Uterus (tissue), 4 donors: ENCODE data around the gene FCN3. TPM values are rescaled to one million over a fixed set of nuclear protein-coding genes. Genes with fewer than 3 reads are reported as not detected.

ENCODE experiments used
- DNase-seq, 2 donors: peaks; one replicate each; pipeline ENCODE4 v3.0.0-alpha.2; 2019 to 2020
- H3K27ac ChIP-seq, 2 donors: fragments of 200-600 bp; sonication (generic); 1 replicate in 1 of 2; 2 replicates in 1 of 2; pipeline ENCODE4 v1.5.1; 2016 to 2018
- H3K27me3 ChIP-seq, 2 donors: fragments of 200-600 bp; sonication (generic); one replicate each; pipeline ENCODE4 v1.5.1; 2018 to 2019; ENCODE audit warnings: control low read depth in 1 of 2
- H3K36me3 ChIP-seq, 2 donors: fragments of 200-600 bp; sonication (generic); one replicate each; pipeline ENCODE4 v1.5.1; 2019; ENCODE audit warnings: control low read depth in 1 of 2
- H3K4me1 ChIP-seq, 2 donors: fragments of 200-600 bp; sonication (generic); one replicate each; pipeline ENCODE4 v1.5.1; 2018 to 2019; ENCODE audit warnings: control low read depth in 1 of 2
- H3K4me3 ChIP-seq, 2 donors: fragments of 200-600 bp; sonication (generic); 1 replicate in 1 of 2; 2 replicates in 1 of 2; pipeline ENCODE4 v1.5.1; 2018 to 2019; ENCODE audit warnings: mild to moderate bottlenecking in 1 of 2
- H3K9me3 ChIP-seq, 2 donors: fragments of 200-600 bp; sonication (generic); one replicate each; pipeline ENCODE4 v1.5.1; 2019; ENCODE audit warnings: control low read depth in 1 of 2
- POLR2A ChIP-seq, 2 donors: fragments of 450-650 bp; IDR thresholded peaks; one replicate each; pipeline ENCODE4 v1.6.1; 2016; ENCODE audit warnings: antibody characterized with exemption in 2 of 2, mild to moderate bottlenecking in 1 of 2, moderate library complexity in 1 of 2
- intact Hi-C: fragments of 100-400 bp; cut with DNase I; formaldehyde crosslinking; loops from one replicate; pipeline ENCODE4 v1.15.1; 2023; ENCODE audit warnings: low total_unique reads
- total RNA-seq, 4 donors: library from RNA; depleted of rRNA in 3 of 4; stranded (reverse); fragments of >200 nt in 3 of 4; gene quantifications; one replicate each; pipeline versions ENCODE4 v1.1.0 to v1.2.4, GENCODE V29; 2014 to 2023
- TF ChIP-seq, protein P1 (sequence below), 4 experiments: fragments of 200-600 bp in 2 of 4; fragments of 450-650 bp in 2 of 4; sonication (generic) in 2 of 4; IDR thresholded peaks; one replicate each; pipeline ENCODE4 v1.5.1; 2016 to 2019; ENCODE audit warnings: antibody characterized with exemption in 4 of 4, mild to moderate bottlenecking in 2 of 4, moderate library complexity in 1 of 4
- donor health status: DM: yes; HTN: yes; CAD: no.

The FCN3 gene
- total RNA-seq, 4 donors from 2014 or later, result 2.1 to 4.7 (median 2.4) TPM; not detected in 1

GRCh38 chr1:27380224-27380623 lies 5.6 kb upstream of the FCN3 start:
- Histone ChIP-seq H3K9me3 (no peaks in the 10 kb centered on the region), H3K4me1 (no peaks in the 10 kb centered on the region), H3K4me3 (no peak overlapping the region), H3K27me3 (no peaks in the 10 kb centered on the region), H3K36me3 (no peaks in the 10 kb centered on the region), H3K27ac (no peak overlapping the region)
- no peak for TF ChIP-seq POLR2A (IDR thresholded peaks at IDR 0.05)
- TF ChIP-seq, protein P1, sequence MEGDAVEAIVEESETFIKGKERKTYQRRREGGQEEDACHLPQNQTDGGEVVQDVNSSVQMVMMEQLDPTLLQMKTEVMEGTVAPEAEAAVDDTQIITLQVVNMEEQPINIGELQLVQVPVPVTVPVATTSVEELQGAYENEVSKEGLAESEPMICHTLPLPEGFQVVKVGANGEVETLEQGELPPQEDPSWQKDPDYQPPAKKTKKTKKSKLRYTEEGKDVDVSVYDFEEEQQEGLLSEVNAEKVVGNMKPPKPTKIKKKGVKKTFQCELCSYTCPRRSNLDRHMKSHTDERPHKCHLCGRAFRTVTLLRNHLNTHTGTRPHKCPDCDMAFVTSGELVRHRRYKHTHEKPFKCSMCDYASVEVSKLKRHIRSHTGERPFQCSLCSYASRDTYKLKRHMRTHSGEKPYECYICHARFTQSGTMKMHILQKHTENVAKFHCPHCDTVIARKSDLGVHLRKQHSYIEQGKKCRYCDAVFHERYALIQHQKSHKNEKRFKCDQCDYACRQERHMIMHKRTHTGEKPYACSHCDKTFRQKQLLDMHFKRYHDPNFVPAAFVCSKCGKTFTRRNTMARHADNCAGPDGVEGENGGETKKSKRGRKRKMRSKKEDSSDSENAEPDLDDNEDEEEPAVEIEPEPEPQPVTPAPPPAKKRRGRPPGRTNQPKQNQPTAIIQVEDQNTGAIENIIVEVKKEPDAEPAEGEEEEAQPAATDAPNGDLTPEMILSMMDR (IDR thresholded peaks at IDR 0.05), result no peak
- intact Hi-C loops, result no loop called here
- no peak for DNase-seq

DNA sequence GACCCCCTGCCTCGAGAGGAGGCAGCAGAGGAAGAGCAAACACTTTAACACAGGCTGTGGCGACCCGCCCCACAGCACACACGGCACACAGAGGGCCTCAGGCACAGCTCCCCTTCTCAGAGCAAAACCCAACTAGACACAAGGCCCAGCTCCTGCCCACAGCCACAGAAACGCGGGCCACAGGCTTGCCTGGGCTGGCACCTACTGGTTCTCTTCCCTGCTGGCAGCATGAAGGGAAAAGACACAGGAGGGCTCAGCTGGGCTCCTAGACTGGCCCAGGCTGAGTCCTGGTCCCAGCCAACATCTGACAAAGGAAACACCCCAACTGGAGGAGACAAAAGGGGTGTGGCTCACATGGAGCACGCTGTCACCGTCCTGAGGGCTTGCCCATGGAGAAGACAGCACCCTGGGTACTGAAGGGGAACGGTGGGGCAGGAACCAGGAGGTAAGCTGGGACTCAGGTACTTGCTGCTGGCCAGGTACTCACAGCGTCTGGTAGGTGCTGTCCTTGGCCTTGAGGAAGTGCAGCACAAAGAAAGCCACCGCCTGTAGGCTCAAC lies 5.0 kb upstream of the FCN3 start:
- H3K36me3 ChIP-seq, result no peaks in the 10 kb centered on the region
- H3K27me3 ChIP-seq, result no peaks in the 10 kb centered on the region
- no peak for DNase-seq
- intact Hi-C loops, result no loop called here
- no peak overlapping the region for H3K4me3 ChIP-seq
- H3K4me1 ChIP-seq, result no peaks in the 10 kb centered on the region
- TF ChIP-seq, protein P1 (IDR thresholded peaks at IDR 0.05), result no peak
- TF ChIP-seq POLR2A (IDR thresholded peaks at IDR 0.05), result no peak
- no peak overlapping the region for H3K27ac ChIP-seq
- no peaks in the 10 kb centered on the region for H3K9me3 ChIP-seq

GRCh38 chr1:27377760-27378495 lies 3.3 kb upstream of the FCN3 start:
- no peaks in the 10 kb centered on the region for H3K27me3 ChIP-seq
- H3K4me1 ChIP-seq, result no peaks in the 10 kb centered on the region
- H3K4me3 ChIP-seq, result no peak overlapping the region
- H3K36me3 ChIP-seq, result no peaks in the 10 kb centered on the region
- H3K9me3 ChIP-seq, result no peaks in the 10 kb centered on the region
- TF ChIP-seq, protein P1 (IDR thresholded peaks at IDR 0.05), result no peak
- no peak for TF ChIP-seq POLR2A (IDR thresholded peaks at IDR 0.05)
- H3K27ac ChIP-seq, result peak overlapping the region; percentile 17 to 33
- DNase-seq, result no peak
- intact Hi-C loops, result no loop called here

DNA sequence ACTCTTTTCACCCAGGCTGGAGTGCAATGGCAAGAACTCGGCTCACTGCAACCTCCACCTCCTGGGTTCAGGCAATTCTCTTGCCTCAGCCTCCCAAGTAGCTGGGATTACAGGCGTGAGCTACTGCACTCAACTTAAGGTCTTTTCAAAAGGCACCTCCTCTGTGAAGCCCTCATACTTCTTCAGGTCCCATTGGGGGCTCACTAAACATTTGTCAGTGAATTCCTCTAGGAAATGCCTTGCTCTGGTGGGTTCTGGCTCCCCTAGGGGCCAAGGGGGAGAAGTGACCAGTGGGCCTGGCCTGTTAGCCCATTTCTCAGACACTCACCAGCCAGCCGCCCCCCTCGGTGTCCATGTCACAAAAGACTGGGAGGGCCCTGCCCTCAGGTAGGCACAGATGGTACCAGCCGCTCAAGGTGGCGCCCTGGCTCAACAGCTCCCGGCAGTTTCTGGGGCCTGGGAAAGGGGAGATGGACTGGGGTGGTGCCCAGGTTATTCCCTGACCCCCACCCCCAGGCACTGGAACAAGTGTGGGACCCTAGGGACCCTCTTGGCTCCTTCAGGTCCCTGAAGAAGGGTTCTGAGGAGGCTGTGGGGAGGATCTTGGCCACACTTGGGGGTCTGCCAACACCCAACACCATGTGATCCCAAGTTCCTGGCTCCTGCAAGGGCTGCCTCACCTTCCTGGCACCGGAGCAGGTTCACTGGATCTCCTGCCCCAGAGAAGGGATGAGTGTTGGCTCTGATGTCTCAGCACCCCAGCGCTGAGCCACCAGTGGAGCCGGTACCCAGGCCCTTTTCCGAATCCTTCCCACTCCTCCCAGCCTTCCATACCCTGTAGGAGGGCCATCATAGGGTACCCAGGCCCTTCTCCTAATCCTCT lies 1.6 kb downstream of the FCN3 start:
- H3K4me3 ChIP-seq, result no peak overlapping the region
- no peaks in the 10 kb centered on the region for H3K4me1 ChIP-seq
- DNase-seq, result no peak
- no peaks in the 10 kb centered on the region for H3K9me3 ChIP-seq
- intact Hi-C loops, result no loop called here
- no peaks in the 10 kb centered on the region for H3K36me3 ChIP-seq
- TF ChIP-seq POLR2A (IDR thresholded peaks at IDR 0.05), result no peak
- TF ChIP-seq, protein P1 (IDR thresholded peaks at IDR 0.05), result peak in 1 of 4 experiments; percentile 5
- no peak overlapping the region for H3K27ac ChIP-seq
- no peaks in the 10 kb centered on the region for H3K27me3 ChIP-seq
